Nephron (organoid): ENCODE results near the gene HHATL.

Experiments used
- H3K27ac Mint-ChIP-seq, 3 experiments: 2 replicates each; pipeline ENCODE4 v1.8.0; 2020; ENCODE audit warnings: mixed read lengths in 3 of 3, mild to moderate bottlenecking in 2 of 3, moderate library complexity in 1 of 3
- H3K27me3 Mint-ChIP-seq: 2 replicates; pipeline ENCODE4 v1.8.0; 2021; ENCODE audit warnings: low read depth, mild to moderate bottlenecking, moderate library complexity, mixed read lengths
- H3K36me3 Mint-ChIP-seq: 2 replicates; pipeline ENCODE4 v1.8.0; 2020; ENCODE audit warnings: low read depth, mixed read lengths
- H3K4me1 Mint-ChIP-seq: 2 replicates; pipeline ENCODE4 v1.8.0; 2020; ENCODE audit warnings: mixed read lengths
- H3K4me3 Mint-ChIP-seq, 3 experiments: 2 replicates each; pipeline ENCODE4 v1.8.0; 2020; ENCODE audit warnings: mild to moderate bottlenecking in 3 of 3, mixed read lengths in 3 of 3, moderate library complexity in 2 of 3
- H3K9me3 Mint-ChIP-seq: 2 replicates; pipeline ENCODE4 v1.8.0; 2020; ENCODE audit warnings: mixed read lengths
- TF ChIP-seq, protein P1 (sequence below), 3 experiments: fragments of 200-600 bp; sonication (generic); IDR thresholded peaks; one replicate each; pipeline ENCODE4 v1.5.0; 2021; ENCODE audit warnings: antibody characterized with exemption in 3 of 3; ENCODE audit not compliant: unreplicated experiment in 3 of 3

HHATL gene

DNA sequence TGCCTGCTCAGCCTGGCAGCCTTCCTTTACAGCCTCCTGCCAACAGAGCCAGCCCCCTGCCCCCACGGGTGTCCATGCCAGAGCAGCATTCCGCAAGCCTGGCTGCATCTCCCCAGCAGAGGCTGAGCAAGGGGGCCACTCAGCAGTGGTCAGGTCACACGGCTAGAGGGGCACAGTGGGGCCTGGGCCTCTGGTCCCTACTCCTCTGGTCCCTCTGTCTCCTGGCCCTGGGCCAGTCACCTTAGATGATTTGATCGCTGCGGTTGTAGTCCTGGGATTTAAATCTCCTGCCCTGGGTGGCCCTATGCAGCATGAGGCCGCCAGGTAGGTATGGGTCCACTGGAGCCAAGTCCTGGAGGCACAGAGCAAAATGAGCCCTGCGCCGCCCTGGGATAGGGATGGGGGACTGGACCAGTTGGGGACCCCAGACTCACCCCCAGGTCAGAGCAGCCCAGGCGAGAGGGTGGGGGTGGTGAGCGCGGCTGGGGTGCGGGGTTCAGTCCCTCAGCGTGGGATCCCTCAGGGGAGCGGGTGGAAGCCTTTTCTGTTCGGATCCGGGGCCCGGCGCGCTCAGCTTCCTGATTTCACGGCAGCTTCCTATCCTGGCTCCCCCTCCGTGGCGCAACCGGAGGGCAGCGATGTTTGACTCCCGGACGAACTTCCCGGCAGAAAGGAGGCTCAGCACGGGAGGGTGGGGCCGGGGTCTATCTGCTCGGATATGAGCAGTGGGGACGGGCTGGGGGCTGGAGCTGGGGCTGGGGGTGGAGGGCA is 48.9 kb downstream of the HHATL start, which contains the start of gene ZBTB47:
Gene ZBTB47 (plus strand): TSS at position 138 of the 771 bp plus-strand sequence. CDS start 4,659 bp downstream, outside the sequence.
- Mint-ChIP-seq H3K27me3 (no peaks in the 10 kb centered on the region), H3K27ac (peak within 1 kb of the TSS; percentile 75 to 94 (median 82)), H3K9me3 (no peaks in the 10 kb centered on the region), H3K4me3 (peak within 1 kb of the TSS; percentile 94 to 95 (median 94)), H3K4me1 (peaks cover 43% of the 10 kb centered on the region), H3K36me3 (peaks cover 10% of the 10 kb centered on the region)
- TF ChIP-seq, protein P1, sequence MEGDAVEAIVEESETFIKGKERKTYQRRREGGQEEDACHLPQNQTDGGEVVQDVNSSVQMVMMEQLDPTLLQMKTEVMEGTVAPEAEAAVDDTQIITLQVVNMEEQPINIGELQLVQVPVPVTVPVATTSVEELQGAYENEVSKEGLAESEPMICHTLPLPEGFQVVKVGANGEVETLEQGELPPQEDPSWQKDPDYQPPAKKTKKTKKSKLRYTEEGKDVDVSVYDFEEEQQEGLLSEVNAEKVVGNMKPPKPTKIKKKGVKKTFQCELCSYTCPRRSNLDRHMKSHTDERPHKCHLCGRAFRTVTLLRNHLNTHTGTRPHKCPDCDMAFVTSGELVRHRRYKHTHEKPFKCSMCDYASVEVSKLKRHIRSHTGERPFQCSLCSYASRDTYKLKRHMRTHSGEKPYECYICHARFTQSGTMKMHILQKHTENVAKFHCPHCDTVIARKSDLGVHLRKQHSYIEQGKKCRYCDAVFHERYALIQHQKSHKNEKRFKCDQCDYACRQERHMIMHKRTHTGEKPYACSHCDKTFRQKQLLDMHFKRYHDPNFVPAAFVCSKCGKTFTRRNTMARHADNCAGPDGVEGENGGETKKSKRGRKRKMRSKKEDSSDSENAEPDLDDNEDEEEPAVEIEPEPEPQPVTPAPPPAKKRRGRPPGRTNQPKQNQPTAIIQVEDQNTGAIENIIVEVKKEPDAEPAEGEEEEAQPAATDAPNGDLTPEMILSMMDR (IDR thresholded peaks at IDR 0.05; ENCODE audit: unreplicated experiment in 3 of 3) = no peak

DNA sequence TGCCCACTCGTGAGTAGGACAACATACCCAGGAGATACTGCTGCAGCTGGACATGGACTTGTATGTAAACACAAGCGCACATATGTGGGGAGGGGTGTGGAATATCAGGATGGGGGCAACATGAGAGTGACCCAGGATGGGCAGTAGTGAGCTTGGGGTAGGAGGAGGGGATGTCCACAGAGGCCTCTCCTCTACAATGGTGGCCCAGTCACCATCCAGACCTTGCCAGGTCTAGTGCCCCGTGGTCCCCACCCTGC is 49.4 kb downstream of the HHATL start:
- Mint-ChIP-seq H3K27ac (peak overlapping the region; percentile 64 to 94 (median 82)), H3K4me1 (peaks cover 43% of the 10 kb centered on the region), H3K27me3 (no peaks in the 10 kb centered on the region), H3K9me3 (no peaks in the 10 kb centered on the region), H3K4me3 (peak overlapping the region; percentile 94 to 95 (median 94)), H3K36me3 (peaks cover 11% of the 10 kb centered on the region)
- TF ChIP-seq, protein P1 (IDR thresholded peaks at IDR 0.05; ENCODE audit: unreplicated experiment in 3 of 3) = no peak

DNA sequence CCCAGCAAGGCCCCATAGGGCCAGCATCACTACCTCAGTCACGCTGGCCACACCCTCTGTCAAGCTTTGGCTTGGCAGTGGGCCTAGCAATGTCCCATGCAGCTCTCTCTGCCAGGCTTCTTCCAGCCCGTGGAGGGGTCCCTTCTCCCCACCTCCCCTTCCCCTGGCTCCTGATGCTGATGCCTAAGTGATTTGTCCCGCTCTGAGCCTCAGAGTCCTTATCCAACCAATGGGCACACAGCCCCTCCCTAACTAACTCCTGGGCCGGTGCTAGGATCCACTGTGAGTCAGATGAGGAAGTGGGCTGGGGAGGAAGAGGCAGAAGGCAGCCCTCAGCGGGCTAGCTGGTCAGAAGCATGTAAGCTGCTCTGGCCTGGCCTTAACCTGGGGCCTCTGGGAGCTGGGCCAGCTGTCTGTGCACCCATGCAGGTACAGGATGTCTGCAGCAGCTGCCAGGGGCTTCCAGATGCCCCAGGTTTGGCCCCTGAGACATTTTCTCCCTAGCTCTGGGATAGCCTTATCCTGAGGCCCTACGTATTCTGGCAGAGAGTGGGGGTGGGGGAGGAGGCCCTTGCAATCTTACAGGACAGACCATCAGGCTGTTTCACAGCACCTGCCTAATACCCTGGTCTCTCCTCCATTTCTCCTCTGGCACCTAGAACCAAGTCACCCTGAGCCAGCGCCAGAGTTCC is 49.8 kb downstream of the HHATL start:
- peaks cover 38% of the 10 kb centered on the region for H3K4me1 Mint-ChIP-seq
- no peaks in the 10 kb centered on the region for H3K9me3 Mint-ChIP-seq
- TF ChIP-seq, protein P1 (IDR thresholded peaks at IDR 0.05; ENCODE audit: unreplicated experiment in 3 of 3) = no peak
- H3K27ac Mint-ChIP-seq = peak overlapping the region; percentile 64 to 94 (median 82)
- no peaks in the 10 kb centered on the region for H3K27me3 Mint-ChIP-seq
- H3K36me3 Mint-ChIP-seq = peaks cover 15% of the 10 kb centered on the region
- peak overlapping the region; percentile 94 to 95 (median 94) for H3K4me3 Mint-ChIP-seq

DNA sequence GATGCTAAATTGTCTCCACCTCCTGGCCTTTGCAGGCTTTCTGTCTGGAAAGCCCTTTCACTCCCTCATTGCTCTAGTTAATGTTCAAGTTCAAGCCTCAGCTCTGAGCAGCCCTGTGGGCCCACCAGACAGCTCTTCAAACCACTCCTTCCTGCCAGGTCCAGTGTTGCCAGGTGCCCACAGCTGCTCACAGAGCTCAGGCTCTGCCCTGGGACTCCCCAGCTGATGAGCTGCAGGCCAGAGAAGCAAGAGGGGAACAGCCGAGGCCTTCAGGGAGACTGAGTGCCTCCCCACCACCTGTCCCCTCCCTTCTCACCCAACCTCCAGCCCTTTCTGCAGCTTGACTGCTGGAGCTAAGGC is 50.4 kb downstream of the HHATL start:
- H3K4me3 Mint-ChIP-seq = peak overlapping the region; percentile 40 to 95 (median 55)
- H3K4me1 Mint-ChIP-seq = peaks cover 37% of the 10 kb centered on the region
- TF ChIP-seq, protein P1 (IDR thresholded peaks at IDR 0.05; ENCODE audit: unreplicated experiment in 3 of 3) = no peak

DNA sequence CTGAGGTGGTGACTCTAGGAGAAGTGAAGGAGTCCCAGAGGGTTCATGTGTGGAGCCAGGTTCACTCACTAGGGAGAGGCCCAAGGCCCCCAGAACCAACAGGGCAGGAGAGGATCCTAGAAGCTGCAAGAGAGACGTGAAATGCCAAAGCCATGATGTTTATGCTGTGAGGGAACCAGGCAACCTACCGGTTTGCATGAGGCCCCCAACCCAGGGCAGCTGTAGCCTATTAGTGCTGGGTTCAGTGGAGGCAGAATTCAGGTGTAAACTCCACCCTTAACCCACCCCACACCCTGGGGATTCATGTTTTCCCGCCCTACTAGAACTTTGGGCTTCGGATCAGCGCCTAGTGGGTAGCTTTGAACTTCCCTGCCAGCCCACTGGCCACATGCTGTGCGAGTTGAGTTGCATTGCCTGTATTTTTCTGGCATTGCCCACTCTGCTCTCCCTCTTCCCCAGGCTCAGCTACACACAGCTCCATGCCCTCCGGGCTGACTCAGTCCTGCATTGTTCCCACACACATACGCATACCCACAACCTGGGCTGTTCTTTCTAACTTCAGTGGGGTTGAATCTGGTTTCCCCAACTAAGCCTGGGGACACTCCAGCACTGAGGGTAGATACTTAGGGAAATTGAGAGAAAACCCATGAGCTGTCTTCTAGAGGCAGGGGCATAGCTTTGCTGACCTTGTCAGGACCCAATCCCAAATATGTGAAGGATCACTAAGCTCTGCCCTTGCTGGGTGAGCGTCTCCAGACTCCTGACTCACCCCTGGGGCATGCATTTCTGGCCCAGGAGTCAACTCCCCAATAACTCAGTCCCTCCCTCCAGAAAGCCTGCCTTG is 51.1 kb downstream of the HHATL start:
- Mint-ChIP-seq H3K4me1 (peaks cover 37% of the 10 kb centered on the region), H3K36me3 (peaks cover 24% of the 10 kb centered on the region), H3K9me3 (no peaks in the 10 kb centered on the region), H3K27me3 (no peaks in the 10 kb centered on the region), H3K4me3 (peak overlapping the region; percentile 44 to 95 (median 69)), H3K27ac (peak overlapping the region; percentile 72 to 82 (median 81))
- TF ChIP-seq, protein P1 (IDR thresholded peaks at IDR 0.05; ENCODE audit: unreplicated experiment in 3 of 3) = no peak

More for the DNA sequence above, 50.4 kb downstream of the HHATL start:
- Mint-ChIP-seq H3K27ac (peak overlapping the region; percentile 67 to 82 (median 81)), H3K9me3 (no peaks in the 10 kb centered on the region), H3K36me3 (peaks cover 17% of the 10 kb centered on the region), H3K27me3 (no peaks in the 10 kb centered on the region)
